Head of caudate nucleus (tissue), 42 donors: ENCODE measurements around the gene C19orf38.
A peak's percentile ranks its signal among the peaks of the same experiment; 100 is the strongest.
"Not testable (repeated sequence)": the region's sequence is repeated elsewhere in the genome, so short reads cannot be mapped to it uniquely, and the experiment has no call there.

Experiments
- DNase-seq, 42 donors: peaks; one replicate each; pipeline versions ENCODE4 v3.0.0 to v3.0.0-alpha.2; 2020 to 2021; ENCODE audit warnings: mixed read lengths in 7 of 42
- intact Hi-C: fragments of 100-400 bp; cut with DNase I; formaldehyde crosslinking; loops from one replicate; pipeline ENCODE4 v1.15.0; 2022

Gene C19orf38

DNA sequence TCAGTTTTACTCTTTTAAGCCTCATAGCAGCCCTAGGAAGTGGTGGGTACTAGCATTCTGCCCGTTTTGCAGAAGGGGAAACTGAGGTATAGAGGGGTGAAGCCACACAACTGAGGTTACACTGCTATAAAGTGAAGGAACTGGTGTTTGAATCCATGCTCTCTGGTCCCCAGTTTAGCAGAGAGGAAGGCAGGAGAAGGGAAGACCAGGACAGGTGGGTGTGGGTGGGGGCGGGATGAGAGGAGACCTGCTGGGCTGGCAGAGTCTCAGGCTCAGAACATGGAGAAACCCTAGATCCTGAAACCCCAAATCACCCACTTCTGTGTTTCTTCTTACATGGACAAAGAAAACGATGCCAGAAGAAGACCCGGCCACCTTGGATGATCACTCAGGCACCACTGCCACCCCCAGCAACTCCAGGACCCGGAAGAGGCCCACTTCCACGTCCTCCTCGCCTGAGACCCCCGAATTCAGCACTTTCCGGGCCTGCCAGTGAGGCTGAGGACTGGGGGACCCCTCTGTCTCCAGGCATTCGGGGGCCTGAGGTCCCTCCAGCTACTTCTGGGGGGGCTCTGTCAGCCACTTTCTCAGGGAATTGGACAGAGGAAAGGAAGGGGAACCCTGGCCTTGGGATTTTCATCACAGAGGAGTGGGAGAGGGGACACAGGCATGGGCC, 20.8 kb downstream of the C19orf38 start:
- no peak for DNase-seq
- intact Hi-C loops, result loop anchor here (10.0 kb wide), 1 partner anchor 154 kb away; the partner anchor contains the start of gene DNM2

GRCh38 chr19:10869872-10870311, 21.7 kb downstream of the C19orf38 start:
- intact Hi-C loops, result loop anchor here (10.0 kb wide), 2 partner anchors 55 to 155 kb away; partner anchors contain the start of genes DNM2, TIMM29 and YIPF2
- DNase-seq, result not testable (repeated sequence)

DNA sequence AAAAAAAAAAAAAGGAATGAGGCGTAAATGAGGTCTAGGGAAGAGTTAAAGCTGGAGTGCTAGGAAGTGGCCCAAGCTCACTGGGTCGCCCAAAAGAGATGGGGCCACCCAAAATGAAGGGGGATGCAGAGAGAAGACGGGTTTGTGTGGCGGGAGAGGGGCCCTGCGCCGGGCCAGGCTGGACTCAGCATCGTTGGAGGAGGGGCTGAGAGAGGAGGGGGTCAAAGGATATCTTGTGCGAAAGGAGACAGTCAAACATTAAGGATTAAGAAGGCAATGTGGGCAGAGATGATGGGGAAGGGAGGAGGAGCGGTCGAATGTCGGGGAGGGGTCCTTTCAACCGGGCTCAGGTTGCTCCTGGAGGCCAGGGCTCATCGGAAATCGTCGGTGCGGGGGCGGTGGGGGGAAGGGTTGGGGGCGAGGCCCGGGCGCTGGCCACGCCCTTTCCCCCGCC, 22.3 kb downstream of the C19orf38 start:
- intact Hi-C loops, result loop anchor here (10.0 kb wide), 1 partner anchor 54 kb away; the partner anchor contains the start of genes TIMM29 and YIPF2
- peak in 1 of 42 donors; percentile 41 for DNase-seq

DNA sequence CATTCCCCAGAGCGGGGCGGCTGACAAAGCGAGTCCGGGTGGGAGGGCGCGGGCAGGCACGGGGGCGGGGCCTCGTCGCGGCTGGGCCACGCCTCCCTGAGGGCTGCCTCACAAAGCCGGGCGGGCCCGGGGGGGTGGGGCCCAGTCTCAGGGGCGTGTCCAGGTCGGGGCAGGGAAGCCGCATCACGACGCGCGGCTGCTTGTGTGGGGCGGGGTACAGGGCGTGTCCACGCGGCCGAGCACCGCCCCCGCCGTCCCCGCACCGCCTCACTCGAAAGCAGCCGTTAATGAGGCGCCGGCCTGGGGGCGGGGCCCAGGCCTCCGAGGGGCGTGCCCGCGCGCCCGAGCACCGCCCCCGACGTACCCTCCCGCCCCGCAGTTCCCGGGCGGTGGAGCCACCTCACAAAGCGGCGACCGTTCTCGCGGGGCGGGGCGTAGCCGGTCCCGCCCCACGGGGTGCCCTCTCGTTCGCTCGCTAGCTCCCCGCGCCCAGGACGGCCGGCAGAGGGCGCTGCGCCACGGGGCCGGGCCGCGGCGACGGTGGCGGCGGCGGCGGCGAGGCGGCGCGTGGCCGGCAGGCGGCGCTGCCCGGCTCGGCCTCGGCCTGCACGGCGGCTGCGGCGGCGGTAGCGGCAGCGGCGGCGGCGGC, 22.9 kb downstream of the C19orf38 start, which contains the start of gene CARM1:
Gene CARM1, plus strand, starts transcription at position 599 of the 649 bp plus-strand sequence. CDS start 150 bp downstream, outside the sequence.
- DNase-seq, result peak; percentile 97 to 100 (median 99)
- intact Hi-C loops, result loop anchor here (10.0 kb wide), 1 partner anchor 54 kb away; the partner anchor contains the start of genes TIMM29 and YIPF2

DNA sequence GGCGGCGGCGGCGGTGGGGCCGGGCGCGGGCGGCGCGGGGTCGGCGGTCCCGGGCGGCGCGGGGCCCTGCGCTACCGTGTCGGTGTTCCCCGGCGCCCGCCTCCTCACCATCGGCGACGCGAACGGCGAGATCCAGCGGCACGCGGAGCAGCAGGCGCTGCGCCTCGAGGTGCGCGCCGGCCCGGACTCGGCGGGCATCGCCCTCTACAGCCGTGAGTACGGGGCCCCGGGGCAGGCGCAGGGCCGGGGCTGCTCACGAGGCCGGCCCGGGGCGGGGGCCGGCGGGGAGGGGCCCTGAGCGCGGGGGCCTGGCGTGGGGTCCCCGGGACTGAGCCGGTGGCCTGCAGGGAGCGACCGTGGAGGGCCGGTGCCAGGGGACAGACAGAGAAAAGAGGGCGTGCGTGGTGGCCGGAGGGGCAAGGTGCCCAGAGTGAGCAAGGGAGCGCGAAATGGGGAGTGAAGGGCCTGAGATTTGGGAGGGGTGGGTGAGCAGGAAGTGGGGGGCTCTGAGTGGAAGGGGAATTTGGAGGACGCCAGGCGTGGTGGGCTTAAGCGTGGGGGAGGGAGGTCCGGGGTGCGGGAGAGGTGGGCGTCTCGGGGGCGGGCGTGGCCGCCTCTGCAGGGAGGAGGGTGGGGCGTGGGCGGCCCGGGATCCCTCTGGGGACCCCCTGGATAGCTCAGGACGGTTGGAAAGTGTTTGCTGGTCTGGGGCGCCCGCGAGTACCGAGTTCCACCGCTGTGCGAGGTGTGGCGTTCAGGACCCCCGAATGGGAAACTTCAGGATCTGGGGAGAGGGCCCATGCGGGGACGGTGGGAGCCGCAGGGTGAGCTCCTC, 23.7 kb downstream of the C19orf38 start:
- intact Hi-C loops, result loop anchor here (10.0 kb wide), 1 partner anchor 53 kb away; the partner anchor contains the start of genes TIMM29 and YIPF2
- peak in 30 of 42 donors; percentile 18 to 63 (median 42) for DNase-seq

GRCh38 chr19:10872546-10873107, 24.4 kb downstream of the C19orf38 start:
- intact Hi-C loops, result loop anchor here (10.0 kb wide), 1 partner anchor 52 kb away; the partner anchor contains the start of genes TIMM29 and YIPF2
- DNase-seq, result peak in 1 of 42 donors; percentile 23

DNA sequence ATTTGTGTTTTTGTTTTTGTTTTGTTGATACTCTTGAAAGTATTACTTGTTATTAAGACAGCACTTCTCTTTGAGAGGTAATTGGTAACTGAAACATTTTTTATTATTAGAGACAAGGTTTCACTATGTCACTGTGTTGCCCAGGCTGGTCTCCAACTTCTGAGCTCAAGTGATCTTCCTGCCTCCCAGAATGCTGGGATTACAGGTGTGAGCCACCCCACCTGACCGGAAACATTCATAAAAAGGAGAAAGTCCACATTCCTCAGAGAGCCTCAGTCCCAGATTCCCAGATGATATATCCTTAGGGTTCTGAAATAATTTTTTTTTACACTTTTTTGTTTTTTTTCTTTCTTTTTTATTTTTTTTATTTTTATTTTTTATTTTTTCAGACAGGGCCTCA, 25.8 kb downstream of the C19orf38 start:
- intact Hi-C loops, result loop anchor here (10.0 kb wide), 1 partner anchor 51 kb away; the partner anchor contains the start of genes TIMM29 and YIPF2
- no peak for DNase-seq

GRCh38 chr19:10876459-10877240, 28.4 kb downstream of the C19orf38 start:
- intact Hi-C loops, result loop anchor here (10.0 kb wide), 1 partner anchor 48 kb away; the partner anchor contains the start of genes TIMM29 and YIPF2
- peak in 20 of 42 donors; percentile 21 to 78 (median 51) for DNase-seq

DNA sequence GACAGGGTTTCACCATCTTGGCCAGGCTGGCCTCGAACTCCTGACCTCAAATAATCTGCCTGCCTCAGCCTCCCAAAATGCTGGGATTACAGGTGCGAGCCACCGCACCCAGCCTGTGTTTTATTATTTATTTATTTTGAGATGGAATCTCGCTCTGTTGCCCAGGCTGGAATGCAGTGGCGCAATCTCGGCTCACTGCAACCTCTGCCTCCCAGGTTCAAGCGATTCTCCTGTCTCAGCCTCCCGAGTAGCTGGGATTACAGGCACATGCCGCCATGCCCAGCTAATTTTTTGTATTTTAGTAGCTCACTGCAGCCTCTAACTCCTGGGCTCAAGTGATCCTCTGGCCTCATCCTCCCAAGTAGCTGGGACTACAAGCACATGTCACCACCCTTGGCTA, 29.4 kb downstream of the C19orf38 start:
- intact Hi-C loops, result loop anchor here (10.0 kb wide), 1 partner anchor 47 kb away; the partner anchor contains the start of genes TIMM29 and YIPF2
- DNase-seq, result not testable (repeated sequence)

DNA sequence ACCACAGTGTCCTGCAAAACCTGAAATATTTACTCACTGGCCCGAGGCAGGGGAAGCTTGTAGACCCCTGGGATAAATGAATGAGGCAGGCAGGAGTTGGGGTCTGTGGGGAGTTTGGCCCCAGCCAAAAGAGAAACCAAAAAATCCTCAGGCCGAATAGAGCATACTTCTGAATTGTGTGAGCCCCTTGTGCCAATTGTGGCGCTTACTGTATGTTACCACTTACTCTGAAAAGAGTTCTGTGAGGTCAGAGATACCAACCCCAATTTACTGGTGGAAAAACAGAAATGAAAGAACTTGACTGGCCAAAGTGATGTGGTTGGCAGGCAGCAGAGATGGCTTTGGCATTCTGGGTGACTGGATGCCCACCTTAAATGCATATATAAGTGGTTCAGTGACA, 30.0 kb downstream of the C19orf38 start:
- intact Hi-C loops, result loop anchor here (10.0 kb wide), 1 partner anchor 47 kb away; the partner anchor contains the start of genes TIMM29 and YIPF2
- DNase-seq, result no peak

DNA sequence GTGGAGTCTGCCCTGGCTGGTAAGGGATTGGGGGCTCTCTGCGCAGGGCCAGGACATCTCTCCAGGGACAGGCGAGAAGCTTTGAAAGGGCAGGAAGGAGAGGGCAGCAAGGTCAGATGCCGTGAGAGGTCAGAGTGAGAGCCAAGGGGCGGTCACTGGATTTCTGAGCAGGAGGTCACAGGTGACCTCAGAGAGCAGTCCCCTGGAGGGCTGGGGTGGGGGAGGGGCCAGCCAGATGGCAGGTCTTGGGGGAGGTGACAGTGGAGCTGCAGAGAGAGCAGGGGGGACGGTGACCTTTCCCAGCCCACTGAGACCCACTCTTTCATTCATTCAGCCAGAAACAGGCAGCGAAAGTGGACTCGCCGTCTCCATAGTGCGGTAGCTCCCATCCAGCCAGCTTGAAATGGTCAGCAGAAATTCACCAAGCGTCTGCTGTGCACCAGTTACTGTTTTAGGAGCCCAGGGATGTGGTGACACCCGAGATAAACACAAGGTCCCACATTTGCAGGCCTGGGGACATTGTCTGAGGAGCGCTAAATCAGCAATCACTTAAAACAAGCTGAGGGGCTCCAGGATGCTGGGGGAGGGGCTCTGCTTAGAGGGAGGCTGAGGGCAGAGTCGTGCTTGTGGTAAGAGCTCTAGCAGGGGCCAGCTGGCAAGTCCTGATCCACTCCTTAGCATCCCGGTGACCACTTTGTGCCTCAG, 33.3 kb downstream of the C19orf38 start:
- intact Hi-C loops, result no loop called here
- no peak for DNase-seq

GRCh38 chr19:10882108-10882457, 33.9 kb downstream of the C19orf38 start:
- intact Hi-C loops, result no loop called here
- no peak for DNase-seq

GRCh38 chr19:10884274-10884673, 36.1 kb downstream of the C19orf38 start:
- DNase-seq, result no peak

DNA sequence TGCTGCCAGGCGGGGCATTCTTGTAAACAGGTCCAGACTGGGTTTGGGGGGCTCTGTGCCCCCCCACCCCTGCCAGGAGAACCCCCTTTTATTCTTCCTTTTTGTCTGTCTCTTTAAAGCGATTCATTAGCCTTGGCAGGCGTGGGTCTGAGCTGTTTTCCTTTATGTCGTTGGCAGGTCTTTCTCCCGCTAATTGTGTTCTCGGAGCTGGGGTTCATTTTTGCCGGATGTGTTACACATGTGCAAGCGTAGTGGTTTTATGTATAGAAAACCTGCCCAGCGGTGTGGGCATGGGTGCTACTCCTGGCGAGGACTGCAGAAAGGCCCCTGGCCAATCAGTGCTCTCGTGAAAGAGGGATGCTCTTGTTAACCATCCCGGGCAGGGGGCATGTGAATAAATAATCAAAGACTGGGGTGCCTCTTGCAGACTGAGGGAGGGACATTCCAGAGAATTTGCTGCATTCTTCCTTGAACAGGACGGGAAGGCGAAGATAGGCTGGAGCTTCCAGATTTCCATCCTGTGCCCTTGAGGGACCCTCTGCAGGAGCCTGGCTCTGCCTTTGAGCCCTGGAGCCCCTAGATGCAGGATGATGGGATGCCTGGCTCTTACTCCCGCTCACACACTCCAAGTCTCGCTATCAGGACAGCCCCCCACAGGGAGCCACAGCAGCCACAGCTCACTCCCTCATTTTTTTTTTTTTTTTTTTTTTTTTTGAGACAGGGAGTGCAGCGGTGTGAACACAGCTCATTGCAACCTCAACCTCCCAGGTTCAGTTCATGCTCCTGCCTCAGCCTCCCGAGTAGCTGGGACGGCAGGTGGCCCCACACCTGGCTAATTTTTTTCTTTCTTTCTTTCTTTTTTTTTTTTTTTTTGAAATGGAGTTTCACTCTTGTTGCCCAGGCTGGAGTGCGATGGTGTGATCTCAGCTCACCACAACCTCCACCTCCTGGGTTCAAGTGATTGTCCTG, 37.3 kb downstream of the C19orf38 start:
- no peak for DNase-seq
- intact Hi-C loops, result no loop called here

More at GRCh38 chr19:10884274-10884673, 36.1 kb downstream of the C19orf38 start:
- intact Hi-C loops, result no loop called here

DNA sequence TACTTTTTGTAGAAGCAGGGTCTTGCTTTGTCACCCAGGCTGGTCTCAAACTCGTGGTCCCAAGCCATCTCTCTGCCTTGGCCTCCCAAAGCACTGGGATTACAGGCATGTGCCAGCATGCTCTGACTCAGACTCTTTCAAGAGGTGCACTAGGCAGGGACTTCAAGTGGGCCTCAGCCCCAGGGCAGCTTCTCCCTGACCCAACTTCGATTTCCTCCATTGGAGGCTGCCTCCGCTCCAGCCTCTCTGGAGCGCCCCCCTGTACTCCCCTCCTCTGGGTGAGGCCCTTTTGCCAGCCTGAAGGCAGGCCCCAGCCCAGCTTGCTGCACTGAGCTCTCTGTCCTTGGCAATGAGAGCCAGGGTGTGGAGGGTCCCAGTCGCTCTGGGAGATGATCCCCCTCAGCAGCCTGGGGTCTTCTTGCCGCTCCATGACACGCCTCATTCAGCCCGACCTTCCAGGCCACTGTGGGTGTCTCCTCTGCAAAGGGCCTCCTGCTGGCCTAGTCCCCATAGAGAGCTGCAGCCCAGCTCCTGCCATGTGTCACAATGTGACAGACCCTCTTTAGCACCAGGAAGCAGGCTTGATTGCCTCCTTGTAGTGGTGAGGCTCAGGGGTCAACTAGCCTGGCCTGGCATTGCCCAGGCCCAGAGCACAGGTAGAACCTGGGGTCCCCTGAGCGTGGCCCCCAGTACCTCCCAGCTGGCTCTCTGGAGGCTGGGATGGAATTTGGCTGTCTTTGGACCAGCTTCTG, 39.6 kb downstream of the C19orf38 start:
- DNase-seq, result no peak
- intact Hi-C loops, result no loop called here
